SH-SY5Y (cell line): ENCODE measurements around the gene HSD3B1.

Experiments used
- GATA2 ChIP-seq: IDR thresholded peaks from 2 replicates; pipeline ENCODE4 v1.6.1; 2011; ENCODE audit warnings: mild to moderate bottlenecking, low read depth, low read length
- GATA3 ChIP-seq: IDR thresholded peaks from 2 replicates; pipeline ENCODE4 v1.6.1; 2011; ENCODE audit warnings: low read depth, mild to moderate bottlenecking, low read length, moderate library complexity

Gene HSD3B1

DNA sequence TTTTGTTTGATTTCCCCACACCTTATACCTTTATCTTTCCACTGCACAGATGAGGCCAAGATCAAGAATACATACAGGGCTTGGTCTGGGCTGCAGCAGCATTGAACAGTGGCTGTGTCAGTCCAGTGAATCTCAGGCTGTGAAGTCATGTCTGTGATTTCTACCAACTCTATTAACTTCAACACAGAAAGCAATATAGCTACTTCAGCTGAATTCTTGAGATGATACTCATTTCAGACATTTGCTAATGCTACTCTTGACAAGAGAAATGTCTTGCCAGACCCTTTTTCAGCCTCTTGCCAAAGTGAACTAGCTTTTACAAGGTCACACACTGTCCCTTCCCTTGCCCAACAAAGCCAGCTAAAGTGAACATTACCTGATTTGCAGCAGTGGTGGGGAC lies 25.1 kb upstream of the HSD3B1 start:
- TF ChIP-seq GATA3 (no peak), GATA2 (no peak)

DNA sequence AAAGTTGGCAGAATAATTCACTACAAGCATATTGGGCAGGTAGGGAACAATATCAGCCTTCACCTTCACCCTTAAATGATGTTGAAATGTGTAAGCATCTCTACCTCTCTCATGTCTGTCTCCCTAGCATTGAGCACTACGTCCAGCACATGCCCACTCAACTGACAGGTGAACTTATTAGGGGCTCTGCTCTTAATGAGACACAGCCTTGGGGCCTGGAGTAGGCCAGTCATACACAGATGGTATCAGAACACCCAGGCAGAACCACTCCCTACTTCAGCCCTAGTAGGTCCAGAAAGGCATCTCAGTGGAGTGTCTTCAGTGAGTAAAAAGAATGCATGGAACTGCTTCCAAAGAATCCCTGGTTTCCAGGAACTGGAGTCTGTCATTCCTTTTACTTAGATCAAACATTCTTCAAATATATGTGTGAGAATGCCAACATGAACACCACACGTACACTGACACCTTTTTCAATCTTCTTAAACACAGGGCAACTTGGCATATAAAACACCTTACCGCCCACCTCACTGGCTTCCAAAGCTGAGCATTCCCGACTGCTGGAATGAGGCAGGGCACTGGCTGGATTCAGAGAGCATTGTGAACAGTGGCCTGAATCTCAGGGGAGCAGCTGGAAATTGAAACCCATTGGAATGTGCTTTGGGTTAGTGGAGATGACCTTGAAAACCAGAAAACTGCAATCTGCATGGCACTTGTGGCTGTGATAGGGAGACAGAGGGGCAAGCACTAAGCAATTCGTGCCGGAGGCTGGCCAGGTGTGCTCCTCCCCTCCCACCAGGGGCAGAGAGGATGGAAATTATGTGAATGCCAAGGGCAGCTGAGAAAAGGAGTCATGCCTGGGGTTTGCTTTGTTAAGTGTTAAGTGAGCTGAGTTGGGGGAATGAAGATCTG lies 24.2 kb upstream of the HSD3B1 start:
- TF ChIP-seq GATA3: no peak

DNA sequence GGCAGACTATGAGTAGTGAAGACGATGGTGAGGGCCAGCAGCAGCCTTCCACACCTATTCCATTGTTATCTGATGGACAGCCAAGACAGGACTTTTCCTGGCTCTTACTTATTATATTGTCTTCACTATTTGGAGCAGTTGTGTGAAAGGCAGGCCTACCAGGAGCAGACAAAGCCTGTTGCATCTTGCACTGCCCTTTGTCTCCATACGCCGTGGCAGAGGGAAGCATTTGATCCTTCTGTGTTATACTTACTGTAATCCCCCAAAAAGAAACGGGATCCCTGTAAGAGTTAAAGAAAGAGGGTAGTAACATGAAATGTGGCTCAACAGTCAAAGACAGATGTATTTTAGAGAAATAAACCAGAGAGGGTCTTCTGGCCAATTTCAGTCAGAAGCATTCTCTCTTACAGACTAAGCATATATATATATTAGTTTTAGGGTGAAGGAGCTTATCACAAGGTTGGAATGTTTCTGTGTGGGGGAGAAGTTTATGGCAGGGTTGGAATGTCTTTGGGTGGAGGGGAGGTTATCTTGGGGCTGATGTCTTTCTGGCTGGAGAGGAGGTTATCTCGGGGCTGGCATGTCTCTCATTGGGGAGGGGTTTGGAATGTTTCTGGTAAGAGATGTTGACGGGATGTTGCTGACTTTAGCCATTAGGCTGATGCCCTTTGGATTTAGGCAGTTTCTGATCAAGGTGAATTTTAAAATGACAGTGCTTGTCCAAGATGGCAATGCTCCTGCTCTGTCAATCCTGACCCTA lies 23.4 kb upstream of the HSD3B1 start:
- TF ChIP-seq GATA2: no peak
- no peak for TF ChIP-seq GATA3

DNA sequence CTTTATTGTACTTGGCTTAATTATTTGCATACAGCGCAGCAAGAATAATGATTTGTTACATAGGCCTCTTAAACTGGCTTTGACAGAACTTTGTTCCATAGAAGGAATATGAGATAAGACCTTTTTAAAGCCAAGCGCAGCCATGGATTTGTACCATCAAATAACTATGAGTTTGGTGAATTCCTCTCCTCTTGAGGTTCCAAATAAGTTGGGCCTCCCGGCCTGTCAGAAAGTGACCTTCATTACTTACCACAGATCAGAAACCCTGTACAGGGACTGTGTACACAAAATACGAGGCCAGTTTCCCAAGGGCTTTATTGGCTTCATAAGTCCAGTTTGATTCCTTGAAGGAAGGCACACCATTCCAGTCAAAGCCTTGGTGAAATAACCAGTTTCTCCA lies 21.8 kb upstream of the HSD3B1 start:
- TF ChIP-seq GATA3: no peak
- TF ChIP-seq GATA2: no peak

DNA sequence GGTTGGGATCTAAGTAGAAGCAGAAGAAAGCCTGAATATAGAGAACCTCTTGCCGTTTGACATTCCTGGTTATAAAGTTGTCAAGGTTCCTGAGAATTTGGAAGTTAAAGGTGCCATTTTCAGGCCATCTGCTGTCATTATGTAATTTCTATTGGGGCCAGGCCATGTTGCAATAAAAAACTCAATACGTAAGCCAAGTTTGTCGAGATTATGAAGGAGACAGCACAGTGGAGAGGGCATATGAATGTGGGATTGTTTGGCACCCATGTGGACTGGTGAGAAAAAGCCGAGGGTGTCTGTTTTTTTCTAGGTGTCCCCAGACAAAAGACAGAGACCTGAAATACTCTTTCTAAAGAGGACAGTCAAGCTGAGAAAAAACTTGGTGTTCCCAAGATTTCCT lies 18.8 kb upstream of the HSD3B1 start:
- TF ChIP-seq GATA2 (no peak), GATA3 (no peak)

- TF ChIP-seq GATA3 (no peak), GATA2 (no peak)
These were observed 17.8 kb upstream of the HSD3B1 start for GRCh38 chr1:119489201-119489600.

DNA sequence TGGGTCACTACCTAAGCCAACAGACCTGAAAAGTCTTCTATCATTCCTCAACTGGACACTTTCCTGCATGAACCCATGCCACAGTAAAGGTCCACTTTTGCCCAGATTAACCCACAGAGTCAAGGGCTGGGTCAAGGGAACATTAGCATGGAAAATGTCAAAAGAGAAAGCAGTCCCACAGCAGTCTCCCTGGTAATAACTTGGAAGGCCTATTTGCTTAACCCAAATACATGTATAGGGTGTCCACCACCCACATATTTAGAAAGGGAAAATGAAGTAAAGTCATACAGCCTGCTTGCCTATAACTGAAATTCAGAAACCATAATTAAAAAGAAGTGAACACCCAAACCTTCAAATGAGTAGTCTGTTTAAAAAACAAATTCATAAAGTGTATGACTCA lies 16.1 kb upstream of the HSD3B1 start:
- no peak for TF ChIP-seq GATA2
- TF ChIP-seq GATA3: no peak

GRCh38 chr1:119492763-119493162 lies 14.2 kb upstream of the HSD3B1 start:
- TF ChIP-seq GATA2 (no peak), GATA3 (no peak)

DNA sequence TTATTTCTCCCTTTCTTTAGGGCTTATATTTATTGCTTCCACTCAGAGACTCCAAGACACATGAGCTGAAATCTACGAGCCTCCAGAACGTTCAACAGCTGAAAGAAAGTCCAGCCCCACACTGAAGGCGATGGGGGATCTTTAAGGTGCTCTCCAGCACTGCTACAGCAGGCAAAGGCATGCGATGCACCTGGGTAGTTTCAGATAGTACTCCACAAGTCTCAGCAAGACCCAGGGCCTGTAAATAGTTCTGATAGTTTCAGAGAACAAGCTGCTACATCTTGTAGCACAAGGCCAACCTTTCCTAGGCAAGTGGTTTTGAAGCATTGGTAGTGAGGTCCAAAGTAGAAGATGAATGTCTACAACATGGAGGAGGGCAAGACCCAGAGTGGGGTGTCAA lies 2.2 kb upstream of the HSD3B1 start:
- TF ChIP-seq GATA3: no peak
- no peak for TF ChIP-seq GATA2

DNA sequence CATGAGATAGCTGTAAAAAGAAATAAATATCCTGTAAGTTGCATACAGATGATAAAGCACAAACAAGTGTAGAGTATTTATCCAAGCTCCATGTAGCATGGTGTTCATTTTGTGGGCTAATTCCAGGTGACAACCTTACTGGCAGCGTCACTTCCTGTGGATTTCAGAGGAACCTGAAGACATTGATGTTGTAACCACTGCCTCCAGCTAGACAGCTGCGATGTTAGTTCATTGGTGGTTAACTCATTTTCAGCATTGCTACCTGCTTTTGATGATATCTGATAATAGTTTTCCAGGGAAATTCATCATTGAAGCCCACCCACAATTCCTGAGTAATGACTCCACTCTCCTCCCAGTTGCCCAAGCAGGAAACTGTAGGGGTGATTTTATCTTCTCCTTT lies 3.0 kb downstream of the HSD3B1 start:
- TF ChIP-seq GATA3 (no peak), GATA2 (no peak)

DNA sequence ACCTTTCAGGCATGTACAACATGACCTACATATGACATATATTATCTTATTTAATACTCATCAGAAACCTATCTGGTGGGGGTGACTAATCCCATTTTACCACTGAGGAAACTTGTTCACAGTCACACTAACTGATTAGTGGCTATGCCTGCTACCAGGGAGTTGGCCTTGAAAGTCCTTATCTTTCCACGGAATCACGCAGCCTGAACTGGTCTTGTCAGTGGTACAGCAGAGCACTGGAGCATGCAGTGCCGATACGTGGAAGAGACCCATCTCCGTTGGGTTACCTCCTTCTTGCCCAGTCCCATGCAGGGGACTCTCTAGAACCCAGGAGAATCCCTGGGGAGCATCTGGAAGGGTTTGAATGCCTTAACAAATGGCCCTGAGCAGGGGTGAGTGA lies 8.2 kb downstream of the HSD3B1 start:
- no peak for TF ChIP-seq GATA3
- no peak for TF ChIP-seq GATA2

DNA sequence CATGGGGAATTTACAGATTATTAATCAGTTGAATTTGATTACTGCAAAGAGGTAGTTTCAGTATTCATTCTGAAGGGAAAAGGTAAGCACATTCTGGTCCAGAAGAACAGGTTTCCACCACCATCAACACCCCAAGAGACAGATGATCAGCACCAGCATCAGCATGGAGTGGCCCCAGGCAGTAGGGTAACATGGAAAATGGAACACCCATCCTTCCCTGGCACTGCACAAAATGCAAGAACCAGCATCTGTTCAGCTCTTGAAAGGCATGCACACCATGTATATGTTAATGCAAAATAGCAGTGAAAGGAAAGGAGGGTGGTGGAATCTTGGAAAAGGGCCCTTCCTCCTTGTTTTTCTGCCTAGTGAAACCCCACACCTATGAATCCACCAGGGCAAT lies 9.2 kb downstream of the HSD3B1 start:
- TF ChIP-seq GATA2: no peak
- TF ChIP-seq GATA3: no peak

DNA sequence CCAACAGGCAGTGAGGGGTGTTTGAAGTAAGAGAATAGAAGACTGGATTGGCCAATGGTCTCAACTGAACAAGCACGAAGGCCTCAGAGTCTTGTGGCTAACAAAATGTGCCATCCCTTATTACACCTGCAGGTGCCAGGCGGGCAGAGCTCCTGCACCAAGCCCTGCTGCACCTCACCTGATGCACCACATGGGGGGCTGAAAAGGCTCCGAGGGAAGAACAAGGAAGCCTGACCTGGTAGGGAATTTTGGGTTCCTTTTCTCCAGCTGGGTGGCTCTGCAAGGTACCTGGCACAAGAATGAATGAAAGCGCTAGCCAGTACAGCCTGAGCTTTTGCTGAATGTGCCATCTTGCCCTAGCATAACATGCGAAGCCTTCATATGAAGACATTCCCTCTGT lies 9.7 kb downstream of the HSD3B1 start:
- no peak for TF ChIP-seq GATA3
- no peak for TF ChIP-seq GATA2

GRCh38 chr1:119531606-119532323 lies 24.8 kb downstream of the HSD3B1 start:
- TF ChIP-seq GATA2 (no peak), GATA3 (no peak)

- TF ChIP-seq GATA2 (no peak), GATA3 (no peak)
These were observed 25.4 kb downstream of the HSD3B1 start for GRCh38 chr1:119532324-119532910.

GRCh38 chr1:119535381-119535780 lies 28.4 kb downstream of the HSD3B1 start:
- no peak for TF ChIP-seq GATA2
- no peak for TF ChIP-seq GATA3
